Endothelial cell of umbilical vein (primary cell): ENCODE measurements around the gene NPTN. TPM values are rescaled to one million over a fixed set of nuclear protein-coding genes. Genes with fewer than 3 reads are reported as not detected.
"Not testable (repeated sequence)": the region's sequence is repeated elsewhere in the genome, so short reads cannot be mapped to it uniquely, and the experiment has no call there.

Experiments
- BruUV-seq: library from RNA; stranded (reverse); fragments of 400-500 nt; replicated peaks from 2 replicates; lab custom pipeline; 2021; lab: Mats Ljungman, UMichigan
- CTCF ChIA-PET: fragments of 300-600, 350-600 bp; sonication (Branson Sonifier 250); formaldehyde crosslinking; loops from one replicate; lab custom pipeline; 2021; ENCODE audit warnings: antibody characterized with exemption, inconsistent platforms; lab: Charles Lee
- POLR2A ChIA-PET: fragments of 300-600, 350-600 bp; sonication (Branson Sonifier 250); formaldehyde crosslinking; loops from one replicate; lab custom pipeline; 2021; ENCODE audit warnings: antibody characterized with exemption, inconsistent platforms; lab: Charles Lee
- DNase-seq: peaks from one replicate; pipeline ENCODE4 v3.0.0-alpha.2; 2011; ENCODE audit warnings: low read depth, low spot score
- FAIRE-seq: peaks from 2 replicates; lab custom pipeline; 2011; peaks lifted over from hg19 to GRCh38; lab: Jason Lieb, UNC
- H2AFZ ChIP-seq: 2 replicates; pipeline ENCODE4 v1.6.0; 2012; ENCODE audit warnings: low read depth, low read length, control low read depth, inconsistent platforms
- H3K27ac ChIP-seq: 2 replicates; pipeline ENCODE4 v1.5.1; 2011; ENCODE audit warnings: low read depth, mild to moderate bottlenecking, control low read depth, low read length, moderate library complexity; ENCODE audit not compliant: insufficient read depth
- H3K27me3 ChIP-seq, 2 experiments: 2 replicates each; pipeline versions ENCODE4 v1.6.0 to v1.6.1; 2011; ENCODE audit warnings: low read length in 2 of 2, mixed read lengths in 1 of 2; ENCODE audit not compliant: control insufficient read depth in 2 of 2, insufficient read depth in 2 of 2
- H3K36me3 ChIP-seq, 2 experiments: 2 replicates in 1 of 2; 3 replicates in 1 of 2; pipeline ENCODE4 v1.5.1; 2011; ENCODE audit warnings: low read length in 2 of 2, mild to moderate bottlenecking in 1 of 2, moderate library complexity in 1 of 2; ENCODE audit not compliant: control insufficient read depth in 2 of 2, insufficient read depth in 2 of 2; ENCODE audit errors: extremely low read depth in 1 of 2
- H3K4me1 ChIP-seq: 3 replicates; pipeline ENCODE4 v1.5.1; 2011; ENCODE audit warnings: mild to moderate bottlenecking, low read length; ENCODE audit not compliant: control insufficient read depth, insufficient read depth; ENCODE audit errors: extremely low read depth
- H3K4me2 ChIP-seq: 2 replicates; pipeline ENCODE4 v1.6.1; 2011; ENCODE audit warnings: low read length, control low read depth, mixed read lengths; ENCODE audit not compliant: insufficient read depth
- H3K4me3 ChIP-seq, 3 experiments: fragments of 200-600 bp in 1 of 3; sonication (generic), shearing (Covaris generic) in 1 of 3; replicated peaks in 1 of 3; 2 replicates each; pipeline ENCODE4 v1.5.1; 2011 to 2016; ENCODE audit warnings: control low read depth in 3 of 3, low read length in 3 of 3, mild to moderate bottlenecking in 2 of 3, inconsistent platforms in 1 of 3, low read depth in 1 of 3, moderate library complexity in 1 of 3; ENCODE audit not compliant: insufficient read depth in 1 of 3
- H3K79me2 ChIP-seq: 2 replicates; pipeline ENCODE4 v1.6.0; 2012; ENCODE audit warnings: low read length, inconsistent platforms; ENCODE audit not compliant: control insufficient read depth, insufficient read depth
- H3K9ac ChIP-seq: replicated peaks from 2 replicates; pipeline ENCODE3; 2011; ENCODE audit warnings: low read length, control low read depth; ENCODE audit not compliant: insufficient read depth; ENCODE audit errors: extremely low read depth
- H3K9me1 ChIP-seq: replicated peaks from 3 replicates; pipeline ENCODE4 v1.6.0; 2011; ENCODE audit warnings: mild to moderate bottlenecking, low read length; ENCODE audit not compliant: control insufficient read depth, insufficient read depth; ENCODE audit errors: extremely low read depth
- H3K9me3 ChIP-seq: replicated peaks from 2 replicates; pipeline ENCODE4 v1.5.1; 2012; ENCODE audit warnings: low read length, inconsistent platforms; ENCODE audit not compliant: control insufficient read depth, insufficient read depth
- H4K20me1 ChIP-seq: replicated peaks from 2 replicates; pipeline ENCODE3; 2011; ENCODE audit warnings: mild to moderate bottlenecking, low read length; ENCODE audit not compliant: control insufficient read depth, insufficient read depth; ENCODE audit errors: extremely low read depth
- CTCF ChIP-seq, 2 donors: IDR thresholded peaks; 1 replicate in 1 of 2; 2 replicates in 1 of 2; pipeline ENCODE4 v1.5.1; 2011; ENCODE audit warnings: low read length in 2 of 2, mild to moderate bottlenecking in 2 of 2, moderate library complexity in 2 of 2, control low read depth in 1 of 2, inconsistent platforms in 1 of 2, low read depth in 1 of 2; ENCODE audit not compliant: insufficient read depth in 1 of 2; ENCODE audit errors: extremely low read depth in 1 of 2
- EZH2 ChIP-seq: IDR thresholded peaks from 2 replicates; pipeline ENCODE4 v1.6.1; 2012; ENCODE audit warnings: borderline replicate concordance, low read depth, mild to moderate bottlenecking, moderate library complexity, low read length, inconsistent platforms; ENCODE audit not compliant: severe bottlenecking
- FOS ChIP-seq: IDR thresholded peaks from 2 replicates; pipeline ENCODE4 v1.6.1; 2011; ENCODE audit warnings: mild to moderate bottlenecking, low read length, moderate library complexity, borderline replicate concordance; ENCODE audit not compliant: insufficient read depth
- GATA2 ChIP-seq: IDR thresholded peaks from 2 replicates; pipeline ENCODE4 v1.7.0; 2011; ENCODE audit warnings: low read depth, mild to moderate bottlenecking, moderate library complexity, mixed read lengths, low read length; ENCODE audit not compliant: insufficient read length, insufficient read depth
- JUN ChIP-seq: IDR thresholded peaks from 2 replicates; pipeline ENCODE4 v1.6.1; 2011; ENCODE audit warnings: borderline replicate concordance, low read depth; ENCODE audit not compliant: insufficient read length, insufficient read depth
- MAX ChIP-seq: IDR thresholded peaks from 2 replicates; pipeline ENCODE4 v1.6.1; 2011; ENCODE audit not compliant: insufficient read depth, insufficient read length
- MYC ChIP-seq: IDR thresholded peaks from one replicate; pipeline ENCODE4 v1.6.1; 2011; ENCODE audit warnings: mild to moderate bottlenecking, low read depth, low read length
- POLR2A ChIP-seq: IDR thresholded peaks from 2 replicates; pipeline ENCODE4 v1.6.1; 2012; ENCODE audit warnings: low read depth, mild to moderate bottlenecking, control low read depth, low read length
- POLR2AphosphoS5 ChIP-seq: IDR thresholded peaks from 2 replicates; pipeline ENCODE4 v1.6.1; 2012; ENCODE audit warnings: low read depth, mild to moderate bottlenecking, control low read depth, low read length, moderate library complexity; ENCODE audit not compliant: insufficient read depth
- dilution Hi-C: fragments of 300-500 bp; cut with MboI; formaldehyde crosslinking; loops from one replicate; pipeline ENCODE4 v1.15.0; 2019; ENCODE audit warnings: low sequenced_read_pairs; ENCODE audit not compliant: extremely low pct_ligation_motif_present
- intact Hi-C: fragments of 100-400 bp; cut with micrococcal nuclease; formaldehyde crosslinking; loops from one replicate; pipeline ENCODE4 v1.10.0; 2022
- polyA plus RNA-seq, 4 experiments: library from polyadenylated mRNA; depleted of rRNA in 3 of 4; stranded (reverse) in 3 of 4; unstranded in 1 of 4; fragments of >200 nt; gene quantifications; 2 replicates each; pipeline versions ENCODE4 v1.2.1 to v1.2.3, GENCODE V29; 2011 to 2012; ENCODE audit warnings: missing spikeins in 1 of 4
- total RNA-seq: library from RNA; stranded (reverse); gene quantifications from 2 replicates; pipeline ENCODE4 v1.2.3, GENCODE V29; 2021

NPTN gene
- total and polyA plus RNA-seq, 2 donors (not counting 3 experiments of a cell fraction or from before 2014, with no cell fraction given): 77.4 to 81.3 TPM

GRCh38 chr15:73578026-73578425 is 55.2 kb downstream of the NPTN start:
- H3K9me1 ChIP-seq: no peaks in the 10 kb centered on the region
- H3K27ac ChIP-seq: no peak overlapping the region
- BruUV-seq: no TSS peak
- H3K4me1 ChIP-seq: peaks cover 13% of the 10 kb centered on the region
- no peak for DNase-seq
- dilution Hi-C loops (no loop called here), intact Hi-C loops (no loop called here)
- H4K20me1 ChIP-seq: no peaks in the 10 kb centered on the region
- no peaks in the 10 kb centered on the region for H3K79me2 ChIP-seq
- no peaks in the 10 kb centered on the region for H3K27me3 ChIP-seq
- FAIRE-seq: no peak
- POLR2A ChIA-PET: no interaction called here
- no peak overlapping the region for H3K4me2 ChIP-seq
- CTCF ChIA-PET: no interaction called here
- H3K9ac ChIP-seq: no peak overlapping the region
- H3K36me3 ChIP-seq: peaks cover 7 to 14% of the 10 kb centered on the region in 2 experiments
- H3K9me3 ChIP-seq: no peaks in the 10 kb centered on the region
- TF ChIP-seq JUN: no peak
- TF ChIP-seq POLR2A: no peak
- no peak for TF ChIP-seq MYC
- TF ChIP-seq CTCF (IDR thresholded peaks at IDR 0.05; ENCODE audit: extremely low read depth in 1 of 2, insufficient read depth in 1 of 2, low read depth in 1 of 2, low read length in 2 of 2): no peak
- no peak for TF ChIP-seq POLR2AphosphoS5
- TF ChIP-seq MAX: no peak
- no peak for TF ChIP-seq GATA2
- no peak for TF ChIP-seq EZH2
- TF ChIP-seq FOS: no peak
- H2AFZ ChIP-seq: no peak overlapping the region
- no peak overlapping the region for H3K4me3 ChIP-seq

GRCh38 chr15:73577593-73577992 is 55.6 kb downstream of the NPTN start:
- H3K9me1 ChIP-seq, H4K20me1 ChIP-seq, H3K27me3 ChIP-seq, H3K79me2 ChIP-seq, CTCF ChIA-PET, H3K27ac ChIP-seq, H3K4me2 ChIP-seq, DNase-seq, intact Hi-C loops, H2AFZ ChIP-seq, BruUV-seq, H3K9me3 ChIP-seq, POLR2A ChIA-PET, H3K9ac ChIP-seq, H3K4me3 ChIP-seq, dilution Hi-C loops, FAIRE-seq: not testable (repeated sequence)
- H3K36me3 ChIP-seq: peaks cover 5 to 13% of the 10 kb centered on the region in 2 experiments
- peaks cover 13% of the 10 kb centered on the region for H3K4me1 ChIP-seq
